Body of pancreas (tissue), 4 donors: ENCODE data around the gene RGP1. TPM values are rescaled to one million over a fixed set of nuclear protein-coding genes. Genes with fewer than 3 reads are reported as not detected.

Source experiments
- ATAC-seq: fragments of 150-250 bp; one replicate; pipeline ENCODE4 v1.9.1; 2016
- DNase-seq, 4 donors: peaks; one replicate each; pipeline ENCODE4 v3.0.0-alpha.2; 2019
- H3K27ac ChIP-seq, 4 donors: fragments of 200-600 bp; sonication (generic); 1 replicate in 3 of 4; 2 replicates in 1 of 4; pipeline versions ENCODE4 v1.5.1 to v1.6.1; 2016 to 2019; ENCODE audit warnings: mild to moderate bottlenecking in 1 of 4, mixed read lengths in 1 of 4, moderate library complexity in 1 of 4
- H3K27me3 ChIP-seq, 2 donors: fragments of 200-600 bp; sonication (generic); one replicate each; pipeline ENCODE4 v1.6.0; 2016; ENCODE audit warnings: mild to moderate bottlenecking in 1 of 2
- H3K36me3 ChIP-seq, 2 donors: fragments of 200-600 bp; sonication (generic); replicated peaks in 1 of 2; 2 replicates each; pipeline ENCODE4 v1.5.1; 2016; ENCODE audit warnings: low read depth in 2 of 2; ENCODE audit not compliant: insufficient read depth in 1 of 2
- H3K4me1 ChIP-seq: fragments of 200-600 bp; sonication (generic); one replicate; pipeline ENCODE4 v1.6.0; 2016
- H3K4me3 ChIP-seq, 2 donors: fragments of 200-600 bp; sonication (generic); 1 replicate in 1 of 2; 2 replicates in 1 of 2; pipeline ENCODE4 v1.5.1; 2016 to 2019
- H3K9me3 ChIP-seq, 3 donors: fragments of 200-600 bp; sonication (generic); 1 replicate in 2 of 3; 2 replicates in 1 of 3; pipeline ENCODE4 v1.5.1; 2016
- CTCF ChIP-seq, 7 experiments: fragments of 450-650 bp in 4 of 7; fragments of 200-600 bp in 3 of 7; sonication (generic) in 3 of 7; IDR thresholded peaks; one replicate each; pipeline ENCODE4 v1.5.1; 2016 to 2019; ENCODE audit warnings: antibody characterized with exemption in 7 of 7
- POLR2A ChIP-seq, 3 donors: fragments of 450-650 bp; IDR thresholded peaks; one replicate each; pipeline ENCODE4 v1.6.1; 2016; ENCODE audit warnings: antibody characterized with exemption in 3 of 3, mild to moderate bottlenecking in 2 of 3
- WGBS, 2 donors: methylation state at CpG; one replicate each; pipeline ENCODE4 v1.1.5; 2017; 5-methylcytosine and 5-hydroxymethylcytosine counted together
- intact Hi-C: fragments of 100-400 bp; cut with DNase I; formaldehyde crosslinking; loops from one replicate; pipeline ENCODE4 v1.15.1; 2023
- total RNA-seq, 2 donors: library from RNA; depleted of rRNA; stranded (reverse); fragments of >200 nt; gene quantifications; one replicate each; pipeline ENCODE4 v1.1.0, GENCODE V29; 2016

RGP1 gene
- total RNA-seq, 2 donors from 2014 or later, result 15.3 to 18.1 TPM

GRCh38 chr9:35708146-35708545, 40.9 kb upstream of the RGP1 start:
- DNase-seq (no peak), ATAC-seq (no peak)
- WGBS, 2 donors, result 93 to 98% methylated on average over 4 of the region's 4 CpGs
- Histone ChIP-seq H3K4me1 (no peaks in the 10 kb centered on the region), H3K36me3 (peaks cover 41 to 76% of the 10 kb centered on the region in 2 donors), H3K4me3 (no peak overlapping the region), H3K27me3 (no peaks in the 10 kb centered on the region), H3K27ac (no peak overlapping the region), H3K9me3 (no peaks in the 10 kb centered on the region)
- TF ChIP-seq CTCF (IDR thresholded peaks at IDR 0.05) (no peak), POLR2A (IDR thresholded peaks at IDR 0.05) (no peak)
- intact Hi-C loops, result no loop called here

GRCh38 chr9:35710818-35711500, 38.1 kb upstream of the RGP1 start:
- 72 to 76% methylated on average over 7 of the region's 7 CpGs for WGBS, 2 donors
- DNase-seq (no peak), ATAC-seq (no peak)
- Histone ChIP-seq H3K36me3 (peaks cover 31 to 74% of the 10 kb centered on the region in 2 donors), H3K4me3 (no peak overlapping the region), H3K4me1 (no peaks in the 10 kb centered on the region), H3K9me3 (no peaks in the 10 kb centered on the region), H3K27ac (no peak overlapping the region), H3K27me3 (no peaks in the 10 kb centered on the region)
- no peak for TF ChIP-seq CTCF (IDR thresholded peaks at IDR 0.05)
- TF ChIP-seq POLR2A (IDR thresholded peaks at IDR 0.05), result no peak
- intact Hi-C loops, result no loop called here

GRCh38 chr9:35711501-35712428, 37.3 kb upstream of the RGP1 start:
- ATAC-seq (no peak), DNase-seq (no peak)
- Histone ChIP-seq H3K9me3 (no peaks in the 10 kb centered on the region), H3K36me3 (peaks cover 35 to 74% of the 10 kb centered on the region in 2 donors), H3K4me3 (no peak overlapping the region), H3K27me3 (no peaks in the 10 kb centered on the region), H3K4me1 (no peaks in the 10 kb centered on the region), H3K27ac (no peak overlapping the region)
- intact Hi-C loops, result no loop called here
- WGBS, 2 donors, result 87 to 88% methylated on average over 21 of the region's 21 CpGs
- no peak for TF ChIP-seq POLR2A (IDR thresholded peaks at IDR 0.05)
- TF ChIP-seq CTCF (IDR thresholded peaks at IDR 0.05), result no peak

- no peak for DNase-seq
- Histone ChIP-seq H3K4me1 (no peaks in the 10 kb centered on the region), H3K9me3 (no peaks in the 10 kb centered on the region), H3K27ac (no peak overlapping the region), H3K27me3 (no peaks in the 10 kb centered on the region), H3K4me3 (no peak overlapping the region), H3K36me3 (peaks cover 24 to 72% of the 10 kb centered on the region in 2 donors)
- WGBS, 2 donors, result 86 to 93% methylated on average over 10 to 11 of the region's 11 CpGs
- ATAC-seq, result no peak
- intact Hi-C loops, result no loop called here
- TF ChIP-seq CTCF (IDR thresholded peaks at IDR 0.05), result no peak
- no peak for TF ChIP-seq POLR2A (IDR thresholded peaks at IDR 0.05)
Measured at GRCh38 chr9:35712762-35713400, 36.2 kb upstream of the RGP1 start.
